Activated naive CD4-positive, alpha-beta T cell treated with anti-CD3 and anti-CD28 coated beads, Interleukin-2, amount 50 U/mL, for 72 hours (primary cell): ENCODE results near the gene ITCH. TPM values are rescaled to one million over a fixed set of nuclear protein-coding genes. Genes with fewer than 3 reads are reported as not detected.
A peak's percentile ranks its signal among the peaks of the same experiment; 100 is the strongest.
"Not testable (repeated sequence)": the region's sequence is repeated elsewhere in the genome, so short reads cannot be mapped to it uniquely, and the experiment has no call there.

ENCODE experiments used
- ATAC-seq, 2 donors: fragments of 150-1000 bp; cut with Tn5 transposase; 2 replicates each; pipeline ENCODE4 v1.10.0; 2021; ENCODE audit warnings: mild to moderate bottlenecking in 2 of 2, moderate library complexity in 2 of 2
- DNase-seq, 2 donors: peaks; one replicate each; pipeline ENCODE4 v3.0.0; 2021 to 2022; ENCODE audit warnings: low spot score in 2 of 2
- H3K27ac Mint-ChIP-seq, 2 donors: one replicate each; pipeline ENCODE4 v1.8.0; 2022; ENCODE audit warnings: mild to moderate bottlenecking in 2 of 2, mixed read lengths in 2 of 2
- H3K36me3 Mint-ChIP-seq, 2 donors: one replicate each; pipeline ENCODE4 v1.8.0; 2022; ENCODE audit warnings: mixed read lengths in 2 of 2
- H3K9me3 Mint-ChIP-seq, 2 donors: one replicate each; pipeline ENCODE4 v1.8.0; 2022; ENCODE audit warnings: mixed read lengths in 2 of 2
- total RNA-seq, 2 donors: library from RNA; stranded (reverse); gene quantifications; one replicate each; pipeline ENCODE4 v1.2.3, GENCODE V29; 2022

ITCH gene
- total RNA-seq, 2 donors from 2014 or later = 37.4 to 49.5 TPM

- no peaks in the 10 kb centered on the region for H3K9me3 Mint-ChIP-seq
- DNase-seq (no peak), ATAC-seq (no peak)
- H3K27ac Mint-ChIP-seq = no peak overlapping the region
- H3K36me3 Mint-ChIP-seq = peaks cover 4 to 11% of the 10 kb centered on the region in 2 donors
Measured at GRCh38 chr20:34397096-34397495, 34.0 kb downstream of the ITCH start.

DNA sequence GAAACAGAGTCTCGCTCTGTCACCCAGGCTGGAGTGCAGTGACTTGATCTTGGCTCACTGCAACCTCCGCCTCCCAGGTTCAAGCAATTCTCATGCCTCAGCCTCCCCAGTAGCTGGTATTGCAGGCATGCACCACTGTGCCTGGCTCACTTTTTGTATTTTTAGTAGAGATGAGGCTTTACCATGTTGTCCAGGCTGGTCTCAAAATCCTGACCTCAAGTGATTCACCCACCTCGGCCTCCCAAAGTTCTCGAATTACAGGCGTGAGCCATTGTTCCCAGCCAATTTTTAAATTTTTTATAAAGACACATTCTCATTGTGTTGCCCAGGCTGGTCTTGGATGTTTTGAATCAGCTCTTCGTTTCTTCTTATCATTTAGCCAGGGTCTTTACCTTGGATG lies 37.7 kb downstream of the ITCH start:
- H3K36me3 Mint-ChIP-seq = peaks cover 4 to 11% of the 10 kb centered on the region in 2 donors
- H3K9me3 Mint-ChIP-seq, DNase-seq, ATAC-seq, H3K27ac Mint-ChIP-seq: not testable (repeated sequence)

DNA sequence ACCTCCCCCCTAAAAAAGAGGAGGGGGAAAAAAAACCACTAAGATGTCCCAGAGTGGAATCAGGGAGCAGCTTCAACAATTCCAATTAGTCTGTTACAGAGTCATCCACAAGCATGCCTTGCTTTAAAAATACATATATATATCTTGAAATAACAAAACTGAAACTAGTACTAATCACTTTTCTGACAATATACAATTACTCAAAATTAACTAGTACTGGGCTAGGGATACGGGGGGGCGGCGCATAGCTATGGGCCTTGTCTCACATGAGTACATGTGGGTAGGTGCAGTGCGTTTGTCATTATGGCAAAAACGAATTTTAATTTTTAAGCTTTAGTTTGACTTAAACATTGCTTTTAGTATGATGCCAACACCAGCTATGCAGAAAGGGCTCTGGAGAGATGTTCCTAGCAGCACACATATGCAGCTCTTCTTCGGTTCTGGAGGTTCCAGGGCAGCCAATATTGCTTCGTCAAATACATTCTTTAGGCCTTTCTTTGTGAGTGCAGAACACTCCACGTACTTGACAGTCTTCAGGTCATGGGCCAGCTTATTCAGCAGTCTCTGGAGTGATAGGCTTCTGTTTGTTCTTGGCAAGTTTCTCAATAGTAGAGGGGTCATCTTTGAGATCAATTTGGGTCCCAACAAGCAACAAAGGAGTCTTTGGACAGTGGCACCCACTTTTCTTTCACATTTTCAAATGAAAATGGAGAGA lies 38.8 kb downstream of the ITCH start:
- H3K36me3 Mint-ChIP-seq = peaks cover 4 to 11% of the 10 kb centered on the region in 2 donors
- peak in 1 of 2 donors; percentile 55 for ATAC-seq
- no peak for DNase-seq
- no peak overlapping the region for H3K27ac Mint-ChIP-seq
- no peaks in the 10 kb centered on the region for H3K9me3 Mint-ChIP-seq

GRCh38 chr20:34402461-34402860 lies 39.4 kb downstream of the ITCH start:
- ATAC-seq (no peak), DNase-seq (no peak)
- Mint-ChIP-seq H3K9me3 (no peaks in the 10 kb centered on the region), H3K27ac (no peak overlapping the region), H3K36me3 (peaks cover 4 to 11% of the 10 kb centered on the region in 2 donors)

DNA sequence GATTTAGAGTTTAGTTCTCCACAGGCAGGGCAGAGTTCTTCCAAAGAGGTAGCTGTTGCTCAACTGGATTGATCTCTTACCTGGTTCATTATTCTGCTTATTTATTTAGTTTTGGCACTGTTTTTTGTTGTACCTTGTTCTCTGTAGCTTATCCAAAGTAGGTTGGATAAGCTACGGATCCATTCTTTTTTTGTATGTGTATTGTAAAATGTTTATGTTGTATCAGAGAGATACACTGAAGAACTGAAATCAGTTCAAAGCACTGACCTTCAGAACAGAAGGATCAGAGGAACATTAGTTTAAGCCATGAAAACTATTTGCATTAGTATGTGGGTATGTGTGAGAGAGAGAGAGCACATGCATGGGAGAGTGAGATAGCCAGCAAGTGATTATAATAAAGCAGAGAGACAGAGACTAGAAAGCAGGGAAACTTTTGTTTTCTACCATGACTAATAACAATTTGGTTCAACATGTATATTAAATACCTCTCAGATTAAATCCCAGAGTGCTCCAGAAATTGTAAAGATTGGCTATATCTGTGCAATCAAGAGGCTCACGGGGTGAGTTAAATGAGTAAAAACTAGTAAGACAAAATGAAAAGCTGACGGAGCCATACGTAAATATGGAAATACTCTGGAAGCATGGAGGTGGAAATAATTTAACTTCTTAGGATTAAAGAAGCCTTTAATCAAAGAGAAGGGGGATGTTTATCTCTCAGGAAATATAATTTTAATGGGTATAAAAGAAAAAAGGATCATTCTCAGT lies 40.2 kb downstream of the ITCH start:
- Mint-ChIP-seq H3K27ac (no peak overlapping the region), H3K36me3 (peaks cover 4 to 11% of the 10 kb centered on the region in 2 donors)

DNA sequence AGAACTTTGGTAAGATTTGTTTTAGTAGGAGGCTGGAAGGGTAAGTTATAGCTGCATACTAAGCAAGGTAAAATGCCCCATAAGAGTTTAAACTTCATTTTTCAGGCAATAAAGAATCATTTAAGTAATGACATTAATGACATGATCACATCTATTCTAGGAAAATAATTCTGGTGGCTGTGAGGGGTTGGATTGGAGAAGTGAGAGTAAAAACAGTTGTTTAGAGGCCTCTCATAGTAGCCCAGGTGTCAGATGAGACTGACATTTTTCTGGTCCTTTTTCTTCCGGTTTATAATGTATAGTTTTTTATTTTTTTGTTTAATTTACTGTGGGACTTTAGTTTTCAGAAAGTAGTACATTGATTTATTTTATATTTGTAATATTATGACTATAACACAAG lies 40.8 kb downstream of the ITCH start:
- peaks cover 4 to 11% of the 10 kb centered on the region in 2 donors for H3K36me3 Mint-ChIP-seq
- no peak for DNase-seq
- H3K27ac Mint-ChIP-seq = no peak overlapping the region
- no peaks in the 10 kb centered on the region for H3K9me3 Mint-ChIP-seq
- ATAC-seq = no peak

More for the DNA sequence above, 40.2 kb downstream of the ITCH start:
- no peaks in the 10 kb centered on the region for H3K9me3 Mint-ChIP-seq
- DNase-seq = no peak
- ATAC-seq = no peak

DNA sequence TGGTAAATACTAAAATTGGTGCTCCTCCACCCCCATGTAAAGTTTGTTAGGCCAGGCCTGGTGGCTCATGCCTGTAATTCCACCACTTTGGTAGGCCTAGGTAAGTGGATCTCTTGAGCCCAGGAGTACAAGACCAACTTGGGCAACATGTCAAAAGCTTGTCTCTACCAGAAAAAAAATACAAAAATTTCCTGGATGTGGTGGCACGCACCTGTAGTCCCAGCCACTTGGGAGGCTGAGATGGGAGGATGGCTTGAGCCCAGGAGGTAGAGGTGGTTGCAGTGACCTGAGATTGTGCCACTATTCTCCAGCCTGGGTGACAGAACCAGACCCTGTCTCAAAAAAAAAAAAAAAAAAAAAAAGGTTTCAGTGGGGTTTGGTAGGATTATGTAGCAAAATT lies 41.7 kb downstream of the ITCH start:
- ATAC-seq (peak in 1 of 2 donors; percentile 13), DNase-seq (no peak)
- peak overlapping the region in 1 of 2 donors; percentile 54 for H3K27ac Mint-ChIP-seq

GRCh38 chr20:34405247-34405651 lies 42.2 kb downstream of the ITCH start:
- H3K9me3 Mint-ChIP-seq, H3K36me3 Mint-ChIP-seq, DNase-seq: not testable (repeated sequence)
- ATAC-seq = peak; percentile 75 to 90
- peak overlapping the region in 1 of 2 donors; percentile 54 for H3K27ac Mint-ChIP-seq

More for the DNA sequence above, 41.7 kb downstream of the ITCH start:
- no peaks in the 10 kb centered on the region for H3K9me3 Mint-ChIP-seq
- peaks cover 4 to 11% of the 10 kb centered on the region in 2 donors for H3K36me3 Mint-ChIP-seq

GRCh38 chr20:34405942-34406341 lies 42.9 kb downstream of the ITCH start:
- not testable (repeated sequence) for H3K36me3 Mint-ChIP-seq, ATAC-seq, H3K27ac Mint-ChIP-seq, DNase-seq, H3K9me3 Mint-ChIP-seq

DNA sequence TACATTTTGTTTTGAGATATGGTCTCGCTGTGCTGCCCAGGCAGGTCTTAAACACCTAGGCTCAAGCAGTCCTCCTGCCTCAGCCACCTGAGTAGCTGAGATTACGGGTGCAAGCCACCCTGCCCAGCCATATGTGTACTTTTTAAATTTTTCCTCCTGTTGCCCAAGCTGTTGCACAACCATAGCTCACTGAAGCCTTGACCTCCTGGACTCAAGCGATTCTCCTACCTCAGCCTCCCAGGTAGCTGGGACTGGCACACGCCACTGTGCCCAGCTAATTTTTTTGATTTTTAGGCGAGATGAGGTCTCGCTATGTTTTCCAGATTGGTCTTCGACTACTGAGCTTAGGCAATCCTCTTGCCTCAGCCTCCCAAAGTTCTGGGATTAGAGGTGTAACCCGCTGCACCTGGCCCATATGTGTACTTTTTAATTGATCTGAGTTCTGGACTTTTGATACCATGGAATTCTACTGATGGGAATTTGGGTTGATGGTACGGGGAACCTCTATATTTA lies 44.9 kb downstream of the ITCH start:
- Mint-ChIP-seq H3K9me3 (no peaks in the 10 kb centered on the region), H3K27ac (no peak overlapping the region), H3K36me3 (no peaks in the 10 kb centered on the region)
- no peak for DNase-seq
- ATAC-seq = no peak

- no peaks in the 10 kb centered on the region for H3K9me3 Mint-ChIP-seq
- ATAC-seq (no peak), DNase-seq (no peak)
- H3K36me3 Mint-ChIP-seq = peaks cover 8% of the 10 kb centered on the region in 2 donors
- H3K27ac Mint-ChIP-seq = no peak overlapping the region
Measured at GRCh38 chr20:34410336-34410735, 47.3 kb downstream of the ITCH start.

DNA sequence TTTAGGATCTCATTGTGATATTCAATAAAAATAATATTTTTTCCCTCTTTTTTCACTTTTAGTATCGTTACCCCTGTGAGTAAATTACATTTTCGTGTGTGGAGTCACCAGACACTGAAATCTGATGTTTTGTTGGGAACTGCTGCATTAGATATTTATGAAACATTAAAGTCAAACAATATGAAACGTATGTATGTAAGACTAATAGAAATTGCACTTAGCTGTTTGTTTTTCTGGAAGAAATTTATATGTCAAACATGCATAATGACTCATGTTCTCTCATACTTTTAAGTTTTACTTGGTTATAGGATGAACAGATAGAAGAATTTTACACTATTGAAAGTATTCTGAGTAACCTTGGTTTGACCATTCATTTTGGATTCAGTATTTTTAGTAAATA lies 49.4 kb downstream of the ITCH start:
- Mint-ChIP-seq H3K9me3 (no peaks in the 10 kb centered on the region), H3K36me3 (peaks cover 8 to 12% of the 10 kb centered on the region in 2 donors), H3K27ac (no peak overlapping the region)
- DNase-seq = no peak
- ATAC-seq = no peak

GRCh38 chr20:34414525-34414924 lies 51.5 kb downstream of the ITCH start:
- DNase-seq, ATAC-seq, H3K9me3 Mint-ChIP-seq: not testable (repeated sequence)
- Mint-ChIP-seq H3K27ac (peak overlapping the region; percentile 42 to 53), H3K36me3 (peaks cover 8 to 12% of the 10 kb centered on the region in 2 donors)

DNA sequence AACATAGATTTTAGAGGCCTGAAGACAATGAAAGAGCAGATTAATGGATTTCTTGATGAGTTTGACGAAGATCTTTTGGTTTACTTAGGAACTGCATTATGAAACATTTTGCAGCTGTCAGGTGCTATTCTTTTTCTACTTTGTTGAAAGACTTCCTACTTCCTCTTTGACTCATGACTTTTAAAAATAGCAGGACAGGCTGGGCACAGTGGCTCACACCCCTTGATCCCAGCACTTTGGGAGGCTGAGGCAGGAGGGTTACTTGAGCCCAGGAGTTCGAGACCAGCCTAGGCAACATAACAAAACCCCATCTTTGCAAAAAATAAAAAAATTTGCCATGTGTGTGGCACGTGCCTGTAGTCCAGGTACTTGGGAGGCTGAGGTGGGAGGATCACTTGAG lies 52.0 kb downstream of the ITCH start:
- DNase-seq (no peak), ATAC-seq (no peak)
- Mint-ChIP-seq H3K9me3 (no peaks in the 10 kb centered on the region), H3K36me3 (peaks cover 8 to 12% of the 10 kb centered on the region in 2 donors), H3K27ac (peak overlapping the region; percentile 42 to 53)

GRCh38 chr20:34420146-34420545 lies 57.1 kb downstream of the ITCH start:
- ATAC-seq (no peak), DNase-seq (no peak)
- H3K9me3 Mint-ChIP-seq = no peaks in the 10 kb centered on the region
- peak overlapping the region in 1 of 2 donors; percentile 24 for H3K27ac Mint-ChIP-seq
- peaks cover 6 to 9% of the 10 kb centered on the region in 2 donors for H3K36me3 Mint-ChIP-seq

GRCh38 chr20:34420975-34421374 lies 57.9 kb downstream of the ITCH start:
- peaks cover 0 to 9% of the 10 kb centered on the region in 2 donors for H3K36me3 Mint-ChIP-seq
- no peaks in the 10 kb centered on the region for H3K9me3 Mint-ChIP-seq
- ATAC-seq = no peak
- DNase-seq = no peak
- no peak overlapping the region for H3K27ac Mint-ChIP-seq

GRCh38 chr20:34421766-34422466 lies 58.8 kb downstream of the ITCH start:
- ATAC-seq (no peak), DNase-seq (no peak)
- Mint-ChIP-seq H3K27ac (peak overlapping the region in 1 of 2 donors; percentile 50), H3K9me3 (no peaks in the 10 kb centered on the region), H3K36me3 (peaks cover 0 to 11% of the 10 kb centered on the region in 2 donors)
